ENCODE data around the gene ABCB8. TPM values are rescaled to one million over a fixed set of nuclear protein-coding genes. Genes with fewer than 3 reads are reported as not detected.
A peak's percentile ranks its signal among the peaks of the same experiment; 100 is the strongest.

Gene ABCB8
- total RNA-seq, 2 donors from 2014 or later: 35.9 to 37.2 TPM

DNA sequence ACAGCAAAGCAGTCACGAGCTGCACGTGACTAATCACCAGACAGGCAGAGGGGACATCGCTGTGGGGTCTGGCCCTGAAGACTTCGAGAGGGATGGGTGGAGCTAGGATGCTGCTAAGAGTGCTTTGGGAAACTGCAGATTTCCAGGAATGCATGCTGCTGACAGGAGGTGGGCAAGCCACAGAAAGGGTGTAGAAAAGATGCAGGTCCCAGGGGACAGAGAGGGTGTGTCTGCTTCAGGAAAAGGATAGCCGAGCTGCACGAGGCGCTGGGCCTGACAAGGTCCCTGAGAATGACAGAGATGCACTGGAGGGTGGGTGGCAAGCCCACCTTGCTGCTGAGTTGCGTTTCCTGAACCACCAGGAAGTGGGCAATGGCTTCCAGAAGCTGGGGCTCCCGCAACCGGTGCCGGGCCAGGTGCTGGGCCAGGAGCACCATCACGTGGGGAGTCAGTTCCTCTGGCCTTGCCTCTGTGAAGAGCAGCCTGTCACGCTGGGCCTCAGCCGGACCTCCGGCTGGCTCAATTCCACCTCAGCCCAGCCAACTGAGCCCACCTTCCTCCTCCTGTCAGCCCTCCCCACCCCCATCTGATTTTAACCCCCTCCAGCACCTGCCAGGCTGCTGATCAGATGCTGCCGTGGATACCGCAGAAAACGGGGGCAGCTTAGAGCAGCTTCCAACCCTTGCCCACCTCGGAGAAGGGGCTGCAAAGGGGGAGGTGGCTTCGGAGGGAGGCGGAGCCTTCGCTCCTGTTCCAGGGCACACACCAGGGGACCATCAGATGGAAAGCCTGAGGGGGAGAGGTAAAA is 50.2 kb downstream of the ABCB8 start:
- peak overlapping the region; percentile 93 for H3K4me3 ChIP-seq (ENCODE audit: low read length)
- peaks cover 20% of the 10 kb centered on the region for H3K36me3 ChIP-seq (ENCODE audit: control insufficient read depth, insufficient read depth, low read length)
- Mint-ChIP-seq H3K4me1 (peaks cover 32% of the 10 kb centered on the region), H3K36me3 (ENCODE audit: low read depth) (peaks cover 25% of the 10 kb centered on the region), H3K9me3 (no peaks in the 10 kb centered on the region), H3K27ac (peak overlapping the region; percentile 81), H3K4me3 (peak overlapping the region; percentile 76), H3K27me3 (ENCODE audit: insufficient read depth) (no peaks in the 10 kb centered on the region)
- H3K9me3 ChIP-seq (ENCODE audit: control insufficient read depth, low read length): no peaks in the 10 kb centered on the region
- H3K4me1 ChIP-seq (ENCODE audit: control insufficient read depth, insufficient read depth, low read length): peaks cover 20% of the 10 kb centered on the region
- H3K27me3 ChIP-seq (ENCODE audit: control insufficient read depth, insufficient read depth, low read length, poor library complexity, severe bottlenecking): no peaks in the 10 kb centered on the region
- TF ChIP-seq, protein P1, sequence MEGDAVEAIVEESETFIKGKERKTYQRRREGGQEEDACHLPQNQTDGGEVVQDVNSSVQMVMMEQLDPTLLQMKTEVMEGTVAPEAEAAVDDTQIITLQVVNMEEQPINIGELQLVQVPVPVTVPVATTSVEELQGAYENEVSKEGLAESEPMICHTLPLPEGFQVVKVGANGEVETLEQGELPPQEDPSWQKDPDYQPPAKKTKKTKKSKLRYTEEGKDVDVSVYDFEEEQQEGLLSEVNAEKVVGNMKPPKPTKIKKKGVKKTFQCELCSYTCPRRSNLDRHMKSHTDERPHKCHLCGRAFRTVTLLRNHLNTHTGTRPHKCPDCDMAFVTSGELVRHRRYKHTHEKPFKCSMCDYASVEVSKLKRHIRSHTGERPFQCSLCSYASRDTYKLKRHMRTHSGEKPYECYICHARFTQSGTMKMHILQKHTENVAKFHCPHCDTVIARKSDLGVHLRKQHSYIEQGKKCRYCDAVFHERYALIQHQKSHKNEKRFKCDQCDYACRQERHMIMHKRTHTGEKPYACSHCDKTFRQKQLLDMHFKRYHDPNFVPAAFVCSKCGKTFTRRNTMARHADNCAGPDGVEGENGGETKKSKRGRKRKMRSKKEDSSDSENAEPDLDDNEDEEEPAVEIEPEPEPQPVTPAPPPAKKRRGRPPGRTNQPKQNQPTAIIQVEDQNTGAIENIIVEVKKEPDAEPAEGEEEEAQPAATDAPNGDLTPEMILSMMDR (conservative IDR thresholded peaks at IDR 0.05): no peak
- DNase-seq: peak; percentile 69
- peak overlapping the region; percentile 4 for H3K27ac ChIP-seq (ENCODE audit: low read depth, low read length)
- WGBS, 2 experiments (ENCODE audit: insufficient coverage in 1 of 2, insufficient read length in 1 of 2): 74 to 75% methylated on average over 17 to 22 of the region's 22 CpGs
- no peak overlapping the region for H3K9ac ChIP-seq (ENCODE audit: extremely low read depth, low read length, poor library complexity, severe bottlenecking)

DNA sequence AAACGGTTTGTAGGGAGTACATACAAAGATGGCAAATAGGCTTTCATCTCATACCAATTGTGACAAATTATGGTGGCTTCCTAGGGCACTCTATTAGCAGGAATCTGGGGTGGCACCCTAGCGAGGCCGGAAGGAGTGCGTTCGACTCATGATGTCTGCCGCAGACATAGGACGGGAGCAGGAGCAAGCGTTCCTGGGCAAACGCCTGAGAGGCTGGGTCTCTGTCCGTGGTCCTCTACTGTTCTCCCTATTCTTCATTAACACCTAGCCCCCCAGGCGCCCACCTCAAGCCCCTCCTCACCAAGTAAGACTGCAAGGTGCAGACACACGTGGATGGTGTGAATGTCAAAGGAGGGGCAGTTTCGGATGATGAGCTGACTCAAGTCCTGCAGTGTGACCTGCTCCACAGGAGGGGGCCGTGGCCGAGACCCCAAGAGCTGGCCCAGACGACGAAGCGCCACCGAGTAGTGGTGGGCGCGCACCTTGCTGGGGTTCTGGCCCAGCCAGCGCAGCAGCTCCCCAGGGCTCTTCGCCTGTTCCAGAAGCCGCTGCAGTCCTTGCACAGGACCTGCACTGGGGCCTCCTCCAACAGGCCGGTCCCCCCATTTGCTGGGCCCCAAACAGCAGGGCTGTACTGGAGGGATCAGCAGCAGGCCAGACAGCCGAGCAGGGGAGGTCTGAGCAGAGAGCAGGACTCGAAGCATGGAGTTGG is 51.1 kb downstream of the ABCB8 start:
- WGBS, 2 experiments (ENCODE audit: insufficient coverage in 1 of 2, insufficient read length in 1 of 2): 86 to 89% methylated on average over 8 to 27 of the region's 27 CpGs
- Histone ChIP-seq H3K9ac (ENCODE audit: extremely low read depth, low read length, poor library complexity, severe bottlenecking) (peak overlapping the region; percentile 86), H3K4me3 (ENCODE audit: low read length) (peak overlapping the region; percentile 93), H3K27me3 (ENCODE audit: control insufficient read depth, insufficient read depth, low read length, poor library complexity, severe bottlenecking) (peaks cover 6% of the 10 kb centered on the region), H3K27ac (ENCODE audit: low read depth, low read length) (no peak overlapping the region), H3K9me3 (ENCODE audit: control insufficient read depth, low read length) (no peaks in the 10 kb centered on the region), H3K4me1 (ENCODE audit: control insufficient read depth, insufficient read depth, low read length) (peaks cover 20% of the 10 kb centered on the region), H3K36me3 (ENCODE audit: control insufficient read depth, insufficient read depth, low read length) (peaks cover 13% of the 10 kb centered on the region)
- H3K4me3 Mint-ChIP-seq: peak overlapping the region; percentile 76
- H3K36me3 Mint-ChIP-seq (ENCODE audit: low read depth): peaks cover 19% of the 10 kb centered on the region
- DNase-seq: no peak
- no peaks in the 10 kb centered on the region for H3K9me3 Mint-ChIP-seq
- TF ChIP-seq, protein P1 (conservative IDR thresholded peaks at IDR 0.05): no peak
- H3K27me3 Mint-ChIP-seq (ENCODE audit: insufficient read depth): peaks cover under 1% of the 10 kb centered on the region
- H3K4me1 Mint-ChIP-seq: peaks cover 32% of the 10 kb centered on the region
- H3K27ac Mint-ChIP-seq: peak overlapping the region; percentile 81

DNA sequence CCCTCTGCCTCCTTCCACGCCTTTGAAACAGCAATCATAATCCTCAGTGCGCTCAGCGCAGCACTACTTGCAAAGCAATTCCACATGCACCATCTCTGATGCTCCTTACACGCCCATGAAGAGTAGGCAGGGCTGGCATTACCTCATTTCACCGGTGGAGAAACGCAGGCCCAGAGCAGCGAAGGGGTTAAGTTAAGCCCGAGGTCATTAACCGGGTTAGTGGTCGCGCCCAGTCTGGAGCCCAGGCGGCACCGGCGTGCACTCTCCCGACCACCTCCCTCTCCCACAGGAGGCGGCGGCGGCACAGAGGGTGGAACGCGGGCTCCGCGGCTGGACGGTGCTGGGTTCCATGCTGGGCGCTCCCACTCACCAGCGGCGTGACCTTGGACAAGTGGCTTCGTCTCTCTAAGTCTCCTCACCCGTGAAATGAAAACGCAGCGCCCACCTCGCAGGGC is 51.8 kb downstream of the ABCB8 start:
- 1 to 2% methylated on average over 12 to 31 of the region's 31 CpGs for WGBS, 2 experiments (ENCODE audit: insufficient coverage in 1 of 2, insufficient read length in 1 of 2)
- H3K4me3 ChIP-seq (ENCODE audit: low read length): peak overlapping the region; percentile 93
- H3K4me3 Mint-ChIP-seq: peak overlapping the region; percentile 76
- peaks cover 35% of the 10 kb centered on the region for H3K4me1 Mint-ChIP-seq
- peak overlapping the region; percentile 73 for H3K27ac ChIP-seq (ENCODE audit: low read depth, low read length)
- H3K4me1 ChIP-seq (ENCODE audit: control insufficient read depth, insufficient read depth, low read length): peaks cover 20% of the 10 kb centered on the region
- H3K27me3 ChIP-seq (ENCODE audit: control insufficient read depth, insufficient read depth, low read length, poor library complexity, severe bottlenecking): peaks cover 6% of the 10 kb centered on the region
- peak overlapping the region; percentile 86 for H3K9ac ChIP-seq (ENCODE audit: extremely low read depth, low read length, poor library complexity, severe bottlenecking)
- peaks cover 10% of the 10 kb centered on the region for H3K36me3 ChIP-seq (ENCODE audit: control insufficient read depth, insufficient read depth, low read length)
- peaks cover 15% of the 10 kb centered on the region for H3K36me3 Mint-ChIP-seq (ENCODE audit: low read depth)
- peaks cover 1% of the 10 kb centered on the region for H3K27me3 Mint-ChIP-seq (ENCODE audit: insufficient read depth)
- H3K9me3 ChIP-seq (ENCODE audit: control insufficient read depth, low read length): no peaks in the 10 kb centered on the region
- peak; percentile 70 for DNase-seq
- no peaks in the 10 kb centered on the region for H3K9me3 Mint-ChIP-seq
- H3K27ac Mint-ChIP-seq: peak overlapping the region; percentile 83
- TF ChIP-seq, protein P1 (conservative IDR thresholded peaks at IDR 0.05): no peak
